Mucosa of gallbladder (tissue), 1 donor: ENCODE results near the gene LAGE3. TPM values are rescaled to one million over a fixed set of nuclear protein-coding genes. Genes with fewer than 3 reads are reported as not detected.
"Not testable (repeated sequence)": the region's sequence is repeated elsewhere in the genome, so short reads cannot be mapped to it uniquely, and the experiment has no call there.

ENCODE experiments used
- DNase-seq: peaks from one replicate; pipeline ENCODE4 v3.0.0-alpha.2; 2020; ENCODE audit warnings: low spot score
- total RNA-seq: library from RNA; stranded (reverse); gene quantifications from one replicate; pipeline ENCODE4 v1.2.1, GENCODE V29; 2021
- donor health status: DM: no; HTN: no; CAD: no.

LAGE3 gene
- total RNA-seq, 1 donor from 2014 or later, result 26.3 TPM

DNA sequence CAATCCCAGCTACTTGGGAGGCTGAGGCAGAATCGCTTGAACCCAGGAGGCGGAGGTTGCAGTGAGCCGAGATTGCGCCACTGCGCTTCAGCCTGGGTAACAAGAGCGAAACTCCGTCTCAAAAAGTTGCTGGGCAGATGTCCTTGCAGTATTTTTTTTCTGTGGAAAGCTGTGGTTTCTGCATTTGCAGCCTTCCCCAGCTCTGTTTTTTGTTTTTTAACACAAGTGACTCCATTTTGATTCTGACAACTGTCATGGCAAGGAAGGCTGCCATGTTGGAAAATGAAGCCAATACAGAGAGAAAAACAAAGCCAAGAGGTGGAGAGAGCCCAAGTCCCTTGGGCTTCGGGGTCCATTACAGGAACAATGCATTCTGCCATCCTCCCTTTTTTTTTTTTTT is 23.0 kb upstream of the LAGE3 start:
- DNase-seq, result no peak

DNA sequence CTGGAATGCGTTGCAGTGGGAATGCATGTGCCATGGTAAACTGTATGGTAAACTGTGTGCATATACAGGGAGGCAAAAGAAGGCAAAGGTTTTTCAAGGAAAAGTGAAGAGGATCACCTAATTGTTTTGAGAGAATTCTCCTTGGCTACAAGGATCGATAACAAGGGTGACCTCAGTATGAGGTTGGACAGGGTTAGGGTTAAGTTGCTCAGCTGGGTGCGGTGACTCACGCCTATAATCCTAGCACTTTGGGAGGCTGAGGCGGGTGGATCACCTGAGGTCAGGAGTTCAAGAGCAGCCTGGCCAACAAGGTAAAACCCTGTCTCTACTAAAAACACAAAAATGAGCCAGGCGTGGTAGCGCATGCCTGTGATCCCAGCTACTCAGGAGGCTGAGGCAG is 22.3 kb upstream of the LAGE3 start:
- not testable (repeated sequence) for DNase-seq

DNA sequence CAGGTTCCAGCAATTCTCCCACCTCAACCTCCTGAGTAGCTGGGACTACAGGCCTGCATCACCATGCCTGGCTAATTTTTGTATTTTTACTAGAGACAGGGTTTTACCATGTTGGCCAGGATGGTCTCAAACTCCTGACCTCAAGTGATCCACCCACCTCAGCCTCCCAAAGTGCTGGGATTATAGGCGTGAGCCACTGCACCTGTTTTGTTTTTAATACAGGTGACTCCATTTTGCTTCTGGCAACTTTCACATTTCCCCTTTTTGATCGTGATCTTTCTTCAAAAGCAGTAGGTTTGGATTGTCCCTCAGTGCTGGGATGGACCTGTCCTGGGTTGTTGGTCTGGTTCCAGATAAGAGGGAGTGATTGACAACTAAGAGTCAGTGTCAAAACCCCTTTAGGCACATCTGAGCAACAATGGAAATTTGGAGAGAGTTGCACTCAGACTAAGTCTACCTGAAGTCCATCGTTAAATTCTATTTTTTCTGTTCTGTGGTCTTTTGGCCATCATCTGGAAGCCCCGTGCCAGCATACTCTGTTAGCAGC is 17.6 kb upstream of the LAGE3 start:
- DNase-seq, result not testable (repeated sequence)

DNA sequence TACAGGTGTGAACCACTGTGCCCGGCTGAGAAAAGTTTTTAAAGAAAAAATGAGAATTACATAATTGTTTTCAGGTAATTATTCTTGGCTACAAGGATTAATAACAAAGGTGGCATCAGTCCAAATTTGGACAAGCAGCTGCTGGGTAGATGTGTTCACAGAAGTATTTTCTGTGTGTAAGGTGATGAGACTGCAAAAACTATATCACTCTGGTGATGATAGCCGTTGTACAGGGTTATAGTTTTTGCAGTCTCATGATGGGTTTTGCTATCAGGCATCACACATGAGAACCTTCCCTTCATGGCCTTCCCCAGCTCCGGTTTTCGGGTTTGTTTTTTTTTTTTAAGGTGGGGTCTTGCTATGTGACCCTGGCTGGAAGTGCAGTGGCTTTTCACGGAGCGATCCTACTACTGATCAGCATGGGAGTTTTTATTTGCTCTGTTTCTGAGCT is 16.4 kb upstream of the LAGE3 start:
- DNase-seq, result no peak

DNA sequence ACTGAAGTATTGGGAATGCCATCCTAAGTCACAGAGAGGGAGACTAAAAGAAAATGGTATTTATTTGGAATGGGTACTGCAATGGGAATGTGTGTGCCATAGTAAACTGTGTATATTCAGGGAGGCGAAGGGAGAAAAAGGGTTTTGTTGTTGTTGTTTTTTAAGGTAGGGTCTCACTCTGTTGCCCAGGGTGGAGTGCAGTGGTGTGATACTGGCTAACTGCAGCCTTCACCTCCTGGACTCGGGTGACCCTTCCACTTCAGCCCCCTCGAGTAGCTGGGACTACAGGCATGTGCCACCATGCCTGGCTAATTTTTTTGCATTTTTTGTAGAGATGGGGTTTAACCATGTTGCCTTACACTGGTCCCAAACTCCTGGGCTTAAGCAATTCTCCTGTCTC is 15.6 kb upstream of the LAGE3 start:
- DNase-seq, result no peak

DNA sequence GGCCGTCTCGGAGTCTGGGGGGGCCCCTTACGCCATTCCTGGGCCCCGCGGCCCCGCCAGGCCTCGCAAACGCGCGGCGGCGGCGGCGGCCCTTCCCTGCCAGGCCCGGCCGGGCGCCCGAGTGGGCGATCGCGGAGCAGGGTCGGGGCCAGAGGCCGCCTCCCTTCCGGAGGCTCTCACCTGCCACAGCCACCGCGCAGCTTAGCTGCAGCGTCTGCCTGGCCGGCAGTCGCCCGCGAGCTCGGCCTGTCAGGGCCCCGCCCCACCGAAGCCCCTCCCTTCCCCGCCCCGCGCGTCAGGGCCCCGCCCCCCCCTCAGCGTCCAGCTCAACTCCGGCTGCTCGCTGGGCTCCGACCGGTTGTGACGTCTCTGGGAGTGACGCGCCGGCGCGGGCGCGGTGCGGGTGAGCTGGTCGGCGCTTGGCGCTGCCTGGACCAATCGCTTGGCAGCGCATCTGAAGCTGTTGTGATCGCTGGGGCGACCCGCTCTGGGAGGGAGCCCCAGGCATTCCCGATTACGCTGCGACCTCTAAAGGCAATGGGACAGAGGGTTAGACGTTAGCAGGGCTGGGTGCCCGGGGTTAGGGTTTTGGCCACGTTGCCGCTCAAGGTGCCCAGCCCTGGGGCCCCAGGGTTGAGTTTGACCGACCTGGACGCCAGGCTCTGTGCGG is 11.5 kb upstream of the LAGE3 start, which contains the start of gene SLC10A3:
SLC10A3 (minus strand) TSS at position 216 of the 670 bp plus-strand sequence. CDS start 1,689 bp downstream, outside the sequence.
- peak; percentile 93 for DNase-seq

DNA sequence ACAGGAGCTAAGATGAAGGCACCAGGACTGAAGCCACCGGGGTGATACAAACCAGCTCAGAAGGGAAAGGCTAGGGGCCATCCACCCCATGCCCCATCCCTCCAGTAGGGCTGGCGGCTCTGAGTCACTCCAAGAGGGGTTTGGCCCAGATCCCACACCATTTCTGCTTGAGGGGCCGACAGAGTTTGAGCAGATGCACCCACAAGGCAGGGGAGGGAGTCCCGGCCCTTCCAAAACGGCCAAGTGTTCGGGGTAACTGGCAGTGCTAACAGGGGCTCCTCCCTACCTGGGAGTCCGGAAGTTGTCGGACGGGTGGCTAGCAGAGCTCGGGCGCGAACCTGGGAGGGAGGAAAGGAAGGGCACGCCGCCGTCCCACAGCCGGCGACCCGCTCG is 10.9 kb upstream of the LAGE3 start:
- DNase-seq, result no peak

DNA sequence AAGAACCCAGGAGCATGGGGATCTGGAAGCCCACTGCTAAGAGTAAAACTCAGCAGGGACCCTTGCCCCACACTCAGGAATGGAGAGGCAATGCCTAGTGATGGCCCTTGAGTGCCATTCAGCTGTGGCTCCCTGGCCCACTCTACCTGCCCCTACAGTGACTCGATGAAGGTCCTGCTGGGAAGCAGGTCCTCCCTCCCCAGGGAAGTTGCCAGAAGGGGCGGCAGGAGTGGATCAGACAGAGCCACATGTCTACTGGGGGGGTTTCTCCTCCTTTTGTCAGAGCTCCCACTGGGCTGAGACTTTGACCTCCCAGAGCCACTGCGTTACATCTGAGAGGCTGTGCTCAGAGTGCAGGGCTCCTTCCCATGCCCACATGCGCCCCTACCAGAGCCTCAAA is 10.1 kb upstream of the LAGE3 start:
- no peak for DNase-seq

DNA sequence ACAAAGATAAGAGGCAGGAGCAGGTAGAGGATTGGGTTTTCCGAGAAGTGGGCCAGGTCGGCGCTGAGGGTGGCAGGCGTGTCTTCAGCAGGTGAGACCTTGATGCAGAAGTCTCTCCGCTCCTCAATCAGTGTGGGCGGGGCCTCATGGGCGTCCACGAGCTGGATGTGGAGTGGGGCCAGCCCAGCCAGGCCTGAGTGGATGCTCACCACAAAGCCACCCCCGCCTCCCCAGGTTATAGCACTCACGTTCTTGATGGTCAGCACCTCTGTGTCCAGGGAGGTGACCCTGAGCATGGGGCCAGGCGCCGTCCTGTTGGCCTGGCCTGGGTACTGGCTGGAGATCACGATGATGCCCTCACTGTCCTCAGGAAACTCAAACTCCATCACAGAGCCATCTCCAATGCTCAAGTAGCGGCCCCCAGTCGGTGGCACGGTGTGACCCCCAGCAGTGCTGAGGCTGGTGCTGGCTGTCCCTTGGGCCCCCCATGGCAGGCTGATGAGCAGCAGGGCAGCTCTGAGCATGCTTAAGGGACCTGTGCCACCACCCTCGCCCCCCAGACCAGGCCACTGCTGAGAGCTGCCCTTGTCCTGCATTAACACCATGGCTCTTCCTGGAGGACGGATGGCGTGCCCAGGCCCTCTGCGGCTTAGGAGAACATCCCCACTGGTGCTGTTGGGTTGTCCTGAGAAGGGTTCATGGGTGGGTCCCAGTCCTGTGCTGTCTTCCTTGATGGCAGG is 9.4 kb upstream of the LAGE3 start:
- DNase-seq, result no peak

DNA sequence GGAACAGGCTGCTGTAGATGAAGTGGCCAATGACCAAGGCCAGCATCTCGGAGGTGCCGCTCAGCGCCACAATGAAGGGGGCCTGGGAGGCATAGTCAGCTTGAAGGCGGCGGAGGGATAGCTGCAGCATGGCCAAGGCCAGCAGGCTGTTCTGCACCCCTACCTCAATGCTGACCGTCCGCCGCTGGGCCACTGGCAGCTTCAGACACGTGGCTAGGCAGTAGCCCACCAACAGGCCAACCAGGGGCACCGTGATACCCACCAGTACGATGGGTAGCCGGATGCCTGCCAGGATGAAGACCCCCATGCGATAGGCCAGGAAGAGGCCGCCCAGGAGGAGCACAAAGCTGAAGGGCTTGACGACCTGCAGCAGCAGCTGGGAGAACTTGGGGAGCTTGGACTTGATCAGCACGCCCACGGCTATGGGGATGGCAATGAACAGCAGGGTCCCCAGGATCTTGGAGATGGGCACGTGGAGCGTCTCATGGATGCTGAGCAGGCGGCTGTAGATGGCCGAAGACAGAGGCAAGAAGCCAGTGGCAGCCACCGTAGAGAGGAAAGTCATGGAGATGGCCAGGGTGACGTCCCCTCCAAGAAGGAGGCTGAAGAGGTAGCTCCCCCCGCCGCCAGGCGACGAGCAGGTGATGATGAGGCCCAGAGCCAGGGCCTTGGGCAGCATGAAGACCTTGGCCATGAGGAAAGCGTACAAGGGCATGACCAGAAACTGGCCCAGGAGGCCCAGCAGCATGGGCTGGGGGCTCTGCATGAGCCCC is 8.6 kb upstream of the LAGE3 start:
- no peak for DNase-seq

DNA sequence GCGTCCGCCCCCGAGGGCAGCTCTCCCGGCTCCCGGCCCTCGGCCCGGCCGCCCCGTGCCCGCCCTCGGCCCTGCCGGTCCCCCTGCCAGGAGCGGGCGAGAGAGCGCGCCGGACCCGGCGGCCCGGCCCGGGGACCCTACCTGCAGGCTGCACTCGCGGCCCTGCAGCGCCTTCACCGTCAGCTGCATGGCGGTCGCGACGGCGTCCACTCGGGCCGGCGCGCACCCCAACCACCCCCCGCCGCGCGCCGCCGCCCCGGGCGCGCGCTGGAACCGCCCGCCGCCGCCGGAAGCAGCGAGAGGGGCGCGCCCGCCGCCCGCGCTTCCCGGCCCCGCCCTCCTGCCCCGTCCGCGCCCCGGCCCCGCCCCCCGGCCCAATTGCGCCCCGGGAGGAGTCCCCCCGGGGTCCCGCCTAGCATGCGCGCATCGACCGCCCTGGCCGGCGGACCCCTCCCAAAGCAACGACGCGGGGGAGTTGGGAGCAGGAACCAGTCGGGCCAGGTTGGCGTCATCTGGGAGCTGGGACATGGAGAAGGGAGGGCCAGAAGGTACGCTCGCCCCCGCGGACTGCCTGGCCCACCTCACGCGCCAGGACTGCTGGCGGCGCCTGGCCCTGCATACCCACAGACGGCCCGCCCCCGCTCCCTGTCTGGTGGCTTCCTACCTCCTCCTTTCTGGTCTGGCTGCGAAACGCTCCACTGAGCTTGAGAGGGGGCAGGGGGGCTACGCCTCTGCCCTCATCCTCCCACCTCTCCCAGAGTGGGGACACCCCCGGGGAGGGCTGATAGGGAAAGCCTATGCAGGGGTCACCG is 7.5 kb upstream of the LAGE3 start, which contains the start of gene UBL4A:
UBL4A (minus strand) TSS at position 220 of the 812 bp plus-strand sequence; CDS start at position 189, 31 bp downstream.
- DNase-seq, result peak; percentile 41

DNA sequence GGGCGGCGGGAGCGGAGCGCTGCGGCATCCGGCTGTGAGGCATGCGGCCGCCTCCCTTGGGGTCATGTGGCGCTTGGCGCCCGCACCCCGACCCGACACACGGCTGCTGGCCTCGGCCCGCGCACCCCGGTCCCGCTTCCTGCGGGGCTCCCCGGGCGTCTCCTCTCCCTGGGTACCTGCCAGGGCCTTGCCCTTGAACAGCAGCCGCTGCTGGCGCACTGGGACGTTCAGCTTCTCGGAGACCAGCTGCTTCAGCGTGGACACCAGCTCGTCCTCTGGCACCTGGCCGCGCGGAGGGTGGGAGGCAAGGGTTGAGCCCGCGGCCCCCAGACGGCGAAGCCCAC is 6.9 kb upstream of the LAGE3 start:
- DNase-seq, result no peak

DNA sequence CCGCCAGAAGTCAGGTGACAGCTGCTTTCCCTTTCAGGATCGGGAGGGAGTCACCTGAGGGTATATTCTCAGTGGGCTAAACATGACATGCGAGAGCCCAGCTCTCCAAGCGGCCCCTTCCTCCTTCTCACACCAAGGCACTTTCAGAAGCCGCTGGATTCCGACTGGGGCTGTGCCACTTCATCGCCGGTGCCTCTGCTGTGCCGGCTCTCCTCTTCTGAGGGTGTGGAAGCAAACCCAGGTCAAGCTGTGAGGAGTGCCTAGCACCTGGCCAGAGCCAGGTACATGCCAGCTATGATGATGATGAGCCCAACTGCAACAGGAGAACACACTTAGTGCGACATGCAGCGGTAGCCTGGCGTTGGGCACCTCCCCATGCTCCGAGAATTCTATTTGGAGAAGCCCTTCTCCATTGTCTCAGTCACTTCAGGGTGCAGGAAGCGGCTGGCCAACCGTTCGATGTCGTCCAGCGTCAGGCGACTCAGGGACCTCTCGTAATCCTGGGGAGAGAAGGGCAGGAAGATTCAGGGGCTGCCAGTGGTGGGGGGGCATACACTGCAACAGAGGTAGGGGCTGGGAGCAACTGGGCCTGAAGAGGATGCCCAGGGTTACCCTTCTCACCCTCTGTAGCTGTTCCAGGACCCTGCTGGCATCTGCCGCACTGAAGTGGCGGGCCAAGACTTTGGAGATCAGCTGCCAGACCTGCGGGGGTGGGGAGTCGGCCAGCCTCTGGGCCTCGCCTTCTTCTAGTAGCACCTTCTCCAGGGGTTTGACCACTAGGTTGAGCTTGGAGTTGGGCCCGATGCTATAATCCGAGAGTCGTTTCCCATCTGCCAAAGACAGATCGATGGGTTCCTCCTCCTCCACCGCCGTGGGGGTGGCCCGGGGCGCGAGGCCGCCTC is 6.3 kb upstream of the LAGE3 start:
- no peak for DNase-seq

DNA sequence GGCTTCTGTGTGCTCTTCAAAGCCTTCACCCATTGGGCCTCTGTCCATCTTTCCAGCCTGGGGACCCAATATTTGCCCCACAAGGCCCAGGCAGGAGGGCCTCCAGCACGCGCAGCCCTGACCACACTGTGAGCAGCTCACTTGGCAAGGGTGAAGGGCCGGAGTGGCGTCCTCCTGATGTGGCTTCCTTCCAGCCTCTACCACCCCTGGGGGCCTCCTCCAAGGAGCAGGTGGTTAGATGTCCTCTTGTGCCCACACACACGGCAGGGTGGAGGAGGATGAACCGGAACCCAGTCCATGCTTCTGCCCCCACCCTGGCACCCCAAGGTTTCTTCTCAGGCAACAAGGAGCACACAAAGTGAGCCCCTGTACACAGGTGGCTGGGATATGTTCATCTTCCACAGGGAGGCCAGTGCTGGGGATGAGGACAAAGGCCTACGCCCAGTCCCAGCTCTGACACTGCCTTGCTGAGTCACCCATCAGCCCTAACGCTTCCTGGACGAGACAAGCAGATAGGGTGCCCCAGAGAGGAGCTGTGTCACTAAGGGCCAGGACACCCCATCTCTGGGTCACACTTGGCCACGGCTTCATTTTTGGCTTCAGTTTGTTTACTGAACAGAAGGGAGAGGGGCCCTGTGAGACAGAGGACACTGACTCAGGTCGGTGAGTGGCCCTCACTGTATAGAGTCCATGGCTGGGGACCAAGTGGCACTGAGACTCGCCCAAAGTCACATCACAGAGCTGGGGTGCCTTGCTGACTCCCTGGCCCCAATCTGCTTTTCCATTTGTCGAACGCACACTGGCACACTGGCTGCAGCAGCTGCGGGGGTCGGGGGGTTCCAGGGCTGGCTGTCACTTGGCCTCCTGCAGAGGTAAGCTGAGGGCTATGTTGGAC is 5.4 kb upstream of the LAGE3 start:
- DNase-seq, result no peak

DNA sequence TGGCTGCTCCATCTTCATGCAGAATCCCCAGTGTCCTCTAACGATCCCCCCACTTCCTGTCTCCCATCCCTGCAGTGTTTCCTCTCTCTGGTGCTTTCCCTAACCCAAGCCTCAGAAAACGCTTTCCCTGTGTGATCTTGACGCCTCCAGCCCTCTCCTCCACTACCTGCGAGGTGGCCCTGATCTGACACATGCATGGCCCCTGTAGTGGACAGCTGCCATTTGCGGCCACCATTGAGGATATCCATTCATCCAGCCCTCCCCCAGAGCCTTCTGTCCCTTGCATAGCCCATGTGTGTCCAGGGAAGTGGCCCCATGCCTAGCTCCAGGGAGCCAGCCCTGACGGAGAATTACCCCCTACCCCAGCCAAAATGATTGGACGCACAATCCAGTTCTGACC is 4.2 kb upstream of the LAGE3 start:
- no peak for DNase-seq

DNA sequence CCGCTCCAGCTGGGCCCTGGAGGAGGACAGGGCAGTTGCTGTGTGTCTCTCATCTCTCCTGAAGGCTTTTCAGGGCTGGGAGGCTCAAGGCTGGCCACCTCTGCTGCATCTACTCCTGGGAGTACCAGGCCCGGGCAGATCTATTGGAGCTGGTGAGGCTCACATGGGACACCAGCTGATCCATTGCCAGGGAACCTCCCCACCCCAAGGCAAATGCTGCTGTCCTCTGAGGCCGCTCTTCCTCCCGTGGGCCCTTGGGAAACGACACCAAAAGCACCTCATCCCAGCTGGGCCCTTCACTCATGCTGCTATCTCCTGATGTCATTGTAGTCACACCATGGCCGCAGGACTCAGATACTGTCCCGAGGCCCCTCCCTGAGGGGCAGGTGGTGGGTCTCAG is 3.7 kb upstream of the LAGE3 start:
- no peak for DNase-seq

DNA sequence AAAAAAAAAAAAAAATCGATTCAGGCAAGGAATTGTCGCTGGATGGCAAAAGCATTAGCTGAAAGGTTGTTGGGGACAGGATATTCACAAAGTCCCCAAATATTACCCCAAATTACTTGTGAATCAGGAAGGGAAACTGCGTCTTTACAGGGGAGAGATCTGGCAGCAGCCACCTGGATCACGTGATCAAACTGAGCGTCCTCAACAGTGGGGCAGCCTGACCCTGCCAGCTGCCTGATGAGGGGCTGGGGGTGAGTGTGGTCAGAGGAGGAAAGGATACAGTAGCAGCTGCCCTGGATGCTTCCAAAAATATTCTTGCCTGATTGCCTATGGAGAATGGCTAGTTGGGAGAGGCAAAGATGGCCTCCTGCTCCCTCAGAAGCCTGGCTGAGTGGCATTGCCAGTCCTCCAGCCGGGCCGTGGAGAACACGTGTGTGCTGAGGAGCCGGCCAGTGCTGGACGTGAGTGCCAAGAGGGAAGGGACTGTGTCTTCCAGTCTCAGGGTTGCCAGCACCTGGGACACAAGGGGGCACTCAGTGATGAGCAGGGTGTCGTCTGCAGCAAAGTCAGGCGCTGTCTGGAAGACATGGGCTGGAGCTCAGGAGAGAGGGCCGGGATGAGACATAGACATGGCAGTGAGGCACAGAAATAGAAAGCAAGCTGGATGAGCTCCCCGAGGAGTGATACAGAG is 3.0 kb upstream of the LAGE3 start:
- no peak for DNase-seq

DNA sequence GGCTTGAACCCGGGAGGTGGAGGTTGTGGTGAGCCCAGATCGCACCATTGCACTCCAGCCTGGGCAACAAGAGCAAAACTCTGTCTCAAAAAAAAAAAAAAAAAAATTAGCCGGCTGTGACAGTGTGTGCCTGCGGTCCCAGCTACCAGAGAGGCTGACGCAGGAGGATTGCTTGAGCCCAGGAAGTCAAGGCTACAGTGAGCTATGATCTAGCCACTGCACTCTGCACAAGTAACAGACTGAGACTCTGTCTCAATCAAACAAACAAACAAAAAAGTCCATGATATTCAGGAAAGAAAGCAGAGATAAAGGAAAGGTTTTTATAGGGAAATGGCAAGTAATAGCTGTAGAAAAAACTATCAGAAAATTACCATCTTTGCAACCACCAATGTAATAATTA is 2.1 kb upstream of the LAGE3 start:
- DNase-seq, result no peak
